ENCODE measurements around the gene GUCD1.
A peak's percentile ranks its signal among the peaks of the same experiment; 100 is the strongest.

GUCD1 gene

DNA sequence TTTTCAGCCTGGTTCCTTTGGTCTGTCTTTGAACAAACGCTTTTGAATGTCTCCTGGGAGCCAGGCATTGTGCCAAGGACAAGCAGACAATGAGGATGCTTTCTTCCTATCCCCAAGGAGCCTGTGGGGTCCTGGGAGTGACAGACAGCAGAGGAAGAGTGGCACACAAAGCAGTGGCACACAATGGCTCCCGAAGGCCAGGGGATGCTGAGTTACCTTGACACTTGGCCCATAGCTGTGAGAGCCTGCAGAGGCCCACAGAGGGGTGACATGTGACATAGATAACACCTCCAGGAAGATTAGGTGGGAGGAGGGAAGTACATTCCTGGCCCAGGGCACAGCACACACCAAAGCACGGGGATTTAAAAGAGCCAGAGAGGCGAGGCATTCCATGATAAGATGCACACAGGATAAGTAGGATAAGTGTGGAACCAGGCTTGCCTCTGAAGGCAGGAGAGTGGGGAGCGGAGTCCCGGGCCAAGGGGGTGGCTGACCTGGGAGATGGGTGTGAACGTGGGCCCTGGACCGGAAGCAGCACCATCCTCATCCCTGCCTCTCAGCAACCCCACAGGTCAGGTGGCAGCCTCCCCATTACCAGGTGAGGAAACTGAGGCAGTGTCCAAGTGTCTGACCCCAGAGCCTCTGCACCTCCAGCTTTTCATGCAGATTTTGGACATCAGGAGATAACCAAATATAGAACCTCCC lies 53.5 kb downstream of the GUCD1 start:
- no peak for DNase-seq

GRCh38 chr22:24500277-24500820 lies 54.6 kb downstream of the GUCD1 start:
- peak; percentile 56 for DNase-seq

DNA sequence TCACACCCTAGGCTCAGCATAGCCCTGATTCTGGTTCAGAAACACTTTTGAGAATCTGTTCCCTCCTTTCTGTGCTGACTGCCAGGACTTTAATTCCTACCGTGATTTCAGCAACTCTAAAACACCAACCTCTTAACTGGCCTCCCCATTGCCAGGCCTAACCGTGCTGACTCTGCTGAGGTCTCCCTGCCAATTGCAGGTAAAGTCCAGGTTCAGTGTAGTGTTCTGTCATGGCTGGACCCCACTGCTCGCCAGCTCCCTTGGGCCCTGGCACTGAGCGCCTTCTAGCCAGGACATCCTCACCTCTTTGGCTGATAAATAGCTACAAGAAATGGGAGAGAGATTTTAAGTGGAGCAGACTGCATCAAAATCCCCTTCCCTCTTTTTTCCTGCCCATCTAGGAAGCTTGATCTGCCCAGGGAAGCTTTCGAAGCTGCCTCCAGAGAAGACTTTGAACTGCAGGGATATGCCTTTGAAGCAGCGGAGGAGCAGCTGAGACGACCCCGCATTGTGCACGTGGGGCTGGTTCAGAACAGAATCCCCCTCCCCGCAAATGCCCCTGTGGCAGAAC lies 55.1 kb downstream of the GUCD1 start:
- DNase-seq, result no peak

GRCh38 chr22:24498824-24499223 lies 56.1 kb downstream of the GUCD1 start:
- DNase-seq, result no peak

- DNase-seq, result no peak
Measured at GRCh38 chr22:24497841-24498258, 57.1 kb downstream of the GUCD1 start.

GRCh38 chr22:24496661-24497060 lies 58.3 kb downstream of the GUCD1 start:
- no peak for DNase-seq

DNA sequence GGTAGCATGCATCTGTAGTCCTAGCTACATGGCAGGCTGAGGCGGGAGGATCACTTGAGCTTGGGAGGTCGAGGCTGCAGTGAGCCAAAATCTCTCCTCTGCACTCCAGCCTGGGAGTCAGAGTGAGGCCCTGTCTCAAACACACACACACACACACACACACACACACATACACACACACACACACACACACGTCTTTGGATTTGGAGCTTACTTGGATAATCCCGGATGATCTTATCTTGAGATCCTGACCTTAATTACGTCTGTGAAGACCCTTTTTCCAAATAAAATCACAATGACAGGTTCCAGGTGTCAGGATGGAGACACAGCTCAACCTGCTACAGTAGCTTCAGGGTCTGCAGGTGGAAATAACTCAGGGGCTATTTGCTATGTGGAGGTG lies 58.7 kb downstream of the GUCD1 start:
- DNase-seq, result no peak

DNA sequence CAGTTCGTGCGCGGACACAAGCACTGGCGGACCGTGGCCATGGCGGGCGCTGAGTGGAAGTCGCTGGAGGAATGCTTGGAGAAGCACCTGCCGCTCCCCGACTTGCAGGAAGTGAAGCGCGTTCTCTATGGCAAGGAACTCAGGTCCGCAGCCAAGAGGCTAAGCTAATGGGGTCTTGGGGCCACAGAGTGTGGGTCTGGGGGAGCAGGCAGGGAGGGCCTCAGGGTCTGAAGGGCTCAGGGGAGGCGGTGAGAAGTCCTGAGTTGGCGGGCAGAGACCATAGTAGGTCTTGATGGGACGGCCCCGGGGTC lies 59.6 kb downstream of the GUCD1 start:
- no peak for DNase-seq

GRCh38 chr22:24494528-24495364 lies 60.2 kb downstream of the GUCD1 start, which contains the start of gene UPB1:
Gene UPB1, plus strand, starts transcription at chr22:24495332. Its CDS starts 72 bp downstream, at chr22:24495404.
- DNase-seq, result no peak

DNA sequence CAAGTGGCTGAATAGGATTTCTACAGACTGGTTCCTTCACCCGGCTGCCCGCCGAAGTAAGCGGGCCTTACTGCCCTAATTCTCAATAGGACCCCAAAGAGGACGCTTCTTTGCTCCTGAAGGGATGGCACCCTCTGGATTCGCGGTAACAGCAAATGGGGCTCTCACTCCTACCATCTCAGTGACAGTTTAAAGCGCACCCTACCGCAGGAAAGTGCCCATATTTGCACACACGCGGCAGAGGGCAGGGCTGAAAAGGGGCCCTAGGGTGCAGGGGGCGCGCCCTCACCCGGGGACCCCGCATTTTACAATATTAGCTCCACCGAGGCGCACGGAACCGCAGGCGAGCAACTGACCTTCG lies 60.8 kb downstream of the GUCD1 start:
- DNase-seq, result no peak

- no peak for DNase-seq
Measured at GRCh38 chr22:24492391-24492790, 62.5 kb downstream of the GUCD1 start.

All from NCI-H146 (cell line).